Caco-2 (cell line): ENCODE measurements around the gene UNC119. TPM values are rescaled to one million over a fixed set of nuclear protein-coding genes. Genes with fewer than 3 reads are reported as not detected.

Source experiments
- BruUV-seq: library from RNA; stranded (reverse); fragments of 400-500 nt; replicated peaks from 2 replicates; lab custom pipeline; 2021; lab: Mats Ljungman, UMichigan
- CTCF ChIA-PET: fragments of 300-600 bp; sonication (Branson Sonifier 250); formaldehyde crosslinking; loops from one replicate; lab custom pipeline; 2022; ENCODE audit warnings: antibody characterized with exemption; lab: Charles Lee
- POLR2A ChIA-PET: fragments of 300-600 bp; sonication (Branson Sonifier 250); formaldehyde crosslinking; loops from one replicate; lab custom pipeline; 2022; ENCODE audit warnings: antibody characterized with exemption; lab: Charles Lee
- DNase-seq, 2 experiments: peaks; one replicate each; pipeline versions ENCODE4 v3.0.0 to v3.0.0-alpha.2; 2020 to 2022
- H3K27me3 ChIP-seq: replicated peaks from 2 replicates; pipeline ENCODE4 v1.6.0; 2011; ENCODE audit warnings: low read length; ENCODE audit not compliant: control insufficient read depth, insufficient read depth
- H3K36me3 ChIP-seq: 2 replicates; pipeline ENCODE4 v1.5.1; 2011; ENCODE audit warnings: low read length; ENCODE audit not compliant: control insufficient read depth, insufficient read depth
- H3K4me1 ChIP-seq: fragments of 250-450 bp; sonication (Bioruptor Pico); 2 replicates; pipeline ENCODE4 v1.5.1; 2020; ENCODE audit warnings: mild to moderate bottlenecking
- H3K4me3 ChIP-seq: 2 replicates; pipeline ENCODE4 v1.5.1; 2011; ENCODE audit warnings: low read depth, mild to moderate bottlenecking, control low read depth, low read length
- H3K9me3 ChIP-seq: fragments of 250-450 bp; sonication (Bioruptor Pico); 2 replicates; pipeline ENCODE4 v1.5.1; 2020; ENCODE audit warnings: mild to moderate bottlenecking, moderate library complexity
- H3K27ac Mint-ChIP-seq: one replicate; pipeline ENCODE4 v1.8.0; 2022; ENCODE audit warnings: mixed read lengths; ENCODE audit not compliant: unreplicated experiment
- H3K27me3 Mint-ChIP-seq: one replicate; pipeline ENCODE4 v1.8.0; 2022; ENCODE audit warnings: mixed read lengths; ENCODE audit not compliant: insufficient read depth, unreplicated experiment
- H3K36me3 Mint-ChIP-seq: one replicate; pipeline ENCODE4 v1.8.0; 2022; ENCODE audit warnings: mild to moderate bottlenecking, mixed read lengths; ENCODE audit not compliant: insufficient read depth, unreplicated experiment
- H3K4me1 Mint-ChIP-seq: one replicate; pipeline ENCODE4 v1.8.0; 2022; ENCODE audit warnings: low read depth, mixed read lengths; ENCODE audit not compliant: unreplicated experiment
- H3K4me3 Mint-ChIP-seq: one replicate; pipeline ENCODE4 v1.8.0; 2022; ENCODE audit warnings: mild to moderate bottlenecking, moderate library complexity, mixed read lengths; ENCODE audit not compliant: unreplicated experiment
- H3K9me3 Mint-ChIP-seq: one replicate; pipeline ENCODE4 v1.8.0; 2022; ENCODE audit warnings: mixed read lengths; ENCODE audit not compliant: unreplicated experiment
- intact Hi-C: fragments of 100-400 bp; cut with micrococcal nuclease; formaldehyde crosslinking; loops from one replicate; pipeline ENCODE4 v1.10.0; 2022; ENCODE audit not compliant: unreplicated experiment
- total RNA-seq: library from RNA; stranded (reverse); gene quantifications from 2 replicates; pipeline ENCODE4 v1.2.3, GENCODE V29; 2022
- TF ChIP-seq, protein P1 (sequence below), 2 experiments: fragments of 200-600 bp in 1 of 2; IDR thresholded peaks; 1 replicate in 1 of 2; 2 replicates in 1 of 2; pipeline versions ENCODE4 v1.5.1 to v1.8.0; 2011 to 2022; ENCODE audit warnings: antibody characterized with exemption in 1 of 2, control low read depth in 1 of 2, inconsistent platforms in 1 of 2, low read depth in 1 of 2, low read length in 1 of 2, mild to moderate bottlenecking in 1 of 2, moderate library complexity in 1 of 2; ENCODE audit not compliant: insufficient read depth in 1 of 2, severe bottlenecking in 1 of 2, unreplicated experiment in 1 of 2

UNC119 gene
- total RNA-seq, 1 experiment from 2014 or later = 40.5 TPM

DNA sequence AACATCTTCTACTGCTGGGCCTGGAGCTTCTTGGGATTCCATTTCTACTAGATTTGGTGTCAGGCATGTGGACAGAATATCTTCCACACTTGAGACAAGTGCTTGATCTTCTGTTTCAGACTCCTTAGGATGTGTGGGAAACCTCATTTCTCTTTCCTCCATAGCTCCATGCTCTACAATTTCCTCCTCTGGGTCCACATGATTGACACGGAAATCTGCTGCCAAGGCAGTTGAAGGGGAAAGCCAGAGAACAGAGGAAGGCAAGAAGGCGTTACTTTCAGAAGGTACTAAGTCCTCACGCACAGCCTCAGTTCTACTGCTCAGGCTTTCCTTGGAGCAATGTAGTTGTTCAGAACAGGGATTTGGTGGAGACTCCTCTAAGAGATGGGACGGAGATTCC, 39.8 kb upstream of the UNC119 start:
- POLR2A ChIA-PET = no interaction called here
- H3K4me1 Mint-ChIP-seq = peaks cover under 1% of the 10 kb centered on the region
- no peak overlapping the region for H3K4me3 Mint-ChIP-seq
- peaks cover 5% of the 10 kb centered on the region for H3K36me3 ChIP-seq
- intact Hi-C loops = loop anchor here (10.0 kb wide), 1 partner anchor 53 kb away; the partner anchor contains the start of gene BLTP2
- H3K9me3 ChIP-seq = no peaks in the 10 kb centered on the region
- no peaks in the 10 kb centered on the region for H3K9me3 Mint-ChIP-seq
- DNase-seq = peak in 1 of 2 experiments; percentile 11
- TSS peak; percentile 1 for BruUV-seq
- no peaks in the 10 kb centered on the region for H3K27me3 Mint-ChIP-seq
- peaks cover 62% of the 10 kb centered on the region for H3K36me3 Mint-ChIP-seq
- H3K27ac Mint-ChIP-seq = no peak overlapping the region
- CTCF ChIA-PET = interaction anchor here (0.5 kb wide), 1 partner anchor 33 kb away, joined by 3 read pairs; no protein-coding TSS in a partner anchor
- TF ChIP-seq, protein P1, sequence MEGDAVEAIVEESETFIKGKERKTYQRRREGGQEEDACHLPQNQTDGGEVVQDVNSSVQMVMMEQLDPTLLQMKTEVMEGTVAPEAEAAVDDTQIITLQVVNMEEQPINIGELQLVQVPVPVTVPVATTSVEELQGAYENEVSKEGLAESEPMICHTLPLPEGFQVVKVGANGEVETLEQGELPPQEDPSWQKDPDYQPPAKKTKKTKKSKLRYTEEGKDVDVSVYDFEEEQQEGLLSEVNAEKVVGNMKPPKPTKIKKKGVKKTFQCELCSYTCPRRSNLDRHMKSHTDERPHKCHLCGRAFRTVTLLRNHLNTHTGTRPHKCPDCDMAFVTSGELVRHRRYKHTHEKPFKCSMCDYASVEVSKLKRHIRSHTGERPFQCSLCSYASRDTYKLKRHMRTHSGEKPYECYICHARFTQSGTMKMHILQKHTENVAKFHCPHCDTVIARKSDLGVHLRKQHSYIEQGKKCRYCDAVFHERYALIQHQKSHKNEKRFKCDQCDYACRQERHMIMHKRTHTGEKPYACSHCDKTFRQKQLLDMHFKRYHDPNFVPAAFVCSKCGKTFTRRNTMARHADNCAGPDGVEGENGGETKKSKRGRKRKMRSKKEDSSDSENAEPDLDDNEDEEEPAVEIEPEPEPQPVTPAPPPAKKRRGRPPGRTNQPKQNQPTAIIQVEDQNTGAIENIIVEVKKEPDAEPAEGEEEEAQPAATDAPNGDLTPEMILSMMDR (IDR thresholded peaks at IDR 0.05; ENCODE audit: insufficient read depth in 1 of 2, low read depth in 1 of 2, low read length in 1 of 2, severe bottlenecking in 1 of 2, unreplicated experiment in 1 of 2) = no peak
- H3K4me1 ChIP-seq = no peaks in the 10 kb centered on the region
- no peak overlapping the region for H3K4me3 ChIP-seq
- H3K27me3 ChIP-seq = no peaks in the 10 kb centered on the region

DNA sequence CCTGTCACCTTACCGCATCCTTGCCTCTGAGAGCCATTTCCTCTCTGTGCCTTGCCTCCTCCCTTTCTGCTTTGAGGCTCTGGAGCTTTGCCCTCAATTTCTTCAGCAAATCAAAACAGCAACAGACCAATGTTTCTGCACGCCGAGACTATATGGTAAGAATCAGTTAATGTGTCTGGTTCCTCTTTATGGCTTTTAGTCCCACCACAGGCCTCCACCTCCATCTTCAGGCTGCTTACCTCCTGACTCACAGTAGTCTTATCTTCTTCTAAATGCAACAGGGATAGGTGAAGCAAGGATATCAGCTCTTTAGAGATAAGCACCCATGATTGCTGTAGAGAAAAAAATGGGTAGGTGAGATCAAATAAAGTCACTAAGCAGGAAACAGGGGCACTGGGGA, 33.4 kb upstream of the UNC119 start:
- TF ChIP-seq, protein P1 (IDR thresholded peaks at IDR 0.05; ENCODE audit: insufficient read depth in 1 of 2, low read depth in 1 of 2, low read length in 1 of 2, severe bottlenecking in 1 of 2, unreplicated experiment in 1 of 2) = no peak
- ChIA-PET CTCF (no interaction called here), POLR2A (interaction anchor here (1.0 kb wide), 2 partner anchors 9 to 25 kb away, joined by 3 to 4 read pairs; partner anchors contain the start of gene ALDOC)
- H3K4me3 ChIP-seq = no peak overlapping the region
- no TSS peak for BruUV-seq
- peaks cover 45% of the 10 kb centered on the region for H3K36me3 Mint-ChIP-seq
- no peaks in the 10 kb centered on the region for H3K27me3 ChIP-seq
- peaks cover 6% of the 10 kb centered on the region for H3K4me1 Mint-ChIP-seq
- H3K27me3 Mint-ChIP-seq = no peaks in the 10 kb centered on the region
- peak overlapping the region; percentile 43 for H3K27ac Mint-ChIP-seq
- no peaks in the 10 kb centered on the region for H3K9me3 Mint-ChIP-seq
- no peak overlapping the region for H3K4me3 Mint-ChIP-seq
- peaks cover 12% of the 10 kb centered on the region for H3K36me3 ChIP-seq
- H3K9me3 ChIP-seq = no peaks in the 10 kb centered on the region
- intact Hi-C loops = no loop called here
- H3K4me1 ChIP-seq = no peaks in the 10 kb centered on the region
- DNase-seq = peak in 1 of 2 experiments; percentile 30

DNA sequence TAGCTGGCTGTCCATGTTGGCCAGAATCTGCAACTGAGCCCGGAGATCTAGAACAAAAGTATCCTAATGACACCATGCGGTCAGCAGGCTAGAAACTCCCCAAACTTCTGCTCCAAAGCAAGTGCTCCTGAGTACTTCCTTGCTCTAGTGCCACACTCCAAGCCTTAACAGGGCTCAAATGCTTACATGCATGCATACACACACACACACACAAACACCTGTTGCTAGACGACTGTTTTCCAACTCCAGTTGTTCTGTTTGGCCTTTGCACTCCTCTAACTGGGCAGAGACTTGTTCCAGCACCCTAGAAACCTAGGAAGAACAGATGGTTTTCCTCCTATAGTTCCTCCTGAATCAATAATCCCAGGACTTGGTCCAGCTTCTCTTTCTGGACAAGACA, 32.0 kb upstream of the UNC119 start:
- no TSS peak for BruUV-seq
- H3K36me3 ChIP-seq = peaks cover 14% of the 10 kb centered on the region
- POLR2A ChIA-PET = interaction anchor here (1.2 kb wide), 1 partner anchor 15 kb away, joined by 3 read pairs; no protein-coding TSS in a partner anchor

More for the DNA sequence above, 32.0 kb upstream of the UNC119 start:
- TF ChIP-seq, protein P1 (IDR thresholded peaks at IDR 0.05; ENCODE audit: insufficient read depth in 1 of 2, low read depth in 1 of 2, low read length in 1 of 2, severe bottlenecking in 1 of 2, unreplicated experiment in 1 of 2) = no peak
- no peaks in the 10 kb centered on the region for H3K9me3 Mint-ChIP-seq
- H3K27me3 ChIP-seq = no peaks in the 10 kb centered on the region
- H3K4me1 ChIP-seq = no peaks in the 10 kb centered on the region
- H3K27ac Mint-ChIP-seq = no peak overlapping the region
- no peaks in the 10 kb centered on the region for H3K27me3 Mint-ChIP-seq
- H3K9me3 ChIP-seq = no peaks in the 10 kb centered on the region
- intact Hi-C loops = no loop called here
- H3K4me3 Mint-ChIP-seq = no peak overlapping the region
- no peak for DNase-seq
- H3K4me1 Mint-ChIP-seq = peaks cover 6% of the 10 kb centered on the region
- CTCF ChIA-PET = no interaction called here
- H3K4me3 ChIP-seq = no peak overlapping the region
- H3K36me3 Mint-ChIP-seq = peaks cover 37% of the 10 kb centered on the region
